ENCODE results near the gene FCAMR. TPM values are rescaled to one million over a fixed set of nuclear protein-coding genes. Genes with fewer than 3 reads are reported as not detected.
"Not testable (repeated sequence)": the region's sequence is repeated elsewhere in the genome, so short reads cannot be mapped to it uniquely, and the experiment has no call there.

FCAMR gene
- total RNA-seq, 1 donor from 2014 or later: not detected

- DNase-seq (ENCODE audit: low read depth): no peak
Observed at GRCh38 chr1:206937425-206937824, 32.8 kb downstream of the FCAMR start.

- DNase-seq (ENCODE audit: low read depth): peak; percentile 39
Observed at GRCh38 chr1:206935491-206936067, 34.7 kb downstream of the FCAMR start.

- DNase-seq (ENCODE audit: low read depth): peak; percentile 28
Observed at GRCh38 chr1:206933333-206933945, 36.8 kb downstream of the FCAMR start.

- DNase-seq (ENCODE audit: low read depth): no peak
Observed at GRCh38 chr1:206932177-206932576, 38.1 kb downstream of the FCAMR start.

GRCh38 chr1:206931709-206932108 is 38.6 kb downstream of the FCAMR start:
- no peak for DNase-seq (ENCODE audit: low read depth)

GRCh38 chr1:206930210-206930798 is 40.0 kb downstream of the FCAMR start:
- DNase-seq (ENCODE audit: low read depth): no peak

- DNase-seq (ENCODE audit: low read depth): no peak
Observed at GRCh38 chr1:206929524-206929923, 40.7 kb downstream of the FCAMR start.

GRCh38 chr1:206926286-206926685 is 44.0 kb downstream of the FCAMR start:
- no peak for DNase-seq (ENCODE audit: low read depth)

- no peak for DNase-seq (ENCODE audit: low read depth)
Observed at GRCh38 chr1:206925106-206925736, 45.0 kb downstream of the FCAMR start.

- DNase-seq (ENCODE audit: low read depth): no peak
Observed at GRCh38 chr1:206924592-206925105, 45.6 kb downstream of the FCAMR start.

GRCh38 chr1:206923961-206924557 is 46.2 kb downstream of the FCAMR start:
- DNase-seq (ENCODE audit: low read depth): not testable (repeated sequence)

GRCh38 chr1:206923009-206923960 is 47.0 kb downstream of the FCAMR start:
- peak; percentile 46 for DNase-seq (ENCODE audit: low read depth)

- no peak for DNase-seq (ENCODE audit: low read depth)
Observed at GRCh38 chr1:206922524-206922923, 47.7 kb downstream of the FCAMR start.

- no peak for DNase-seq (ENCODE audit: low read depth)
Observed at GRCh38 chr1:206921772-206922265, 48.4 kb downstream of the FCAMR start, which contains the start of gene FCMR. FCMR (minus strand) TSS chr1:206921941; CDS start chr1:206921854, 87 bp downstream.

GRCh38 chr1:206918076-206918475 is 52.2 kb downstream of the FCAMR start:
- DNase-seq (ENCODE audit: low read depth): no peak

- DNase-seq (ENCODE audit: low read depth): no peak
Observed at GRCh38 chr1:206916000-206916709, 54.1 kb downstream of the FCAMR start.

GRCh38 chr1:206915030-206915735 is 55.1 kb downstream of the FCAMR start:
- DNase-seq (ENCODE audit: low read depth): no peak

- no peak for DNase-seq (ENCODE audit: low read depth)
Observed at GRCh38 chr1:206913766-206914537, 56.3 kb downstream of the FCAMR start.
